Measurements from ENCODE around the gene TBPL1. TPM values are rescaled to one million over a fixed set of nuclear protein-coding genes. Genes with fewer than 3 reads are reported as not detected.

TBPL1 gene
- polyA plus RNA-seq, 3 donors from 2014 or later, result 62.5 to 77.7 (median 67.1) TPM

DNA sequence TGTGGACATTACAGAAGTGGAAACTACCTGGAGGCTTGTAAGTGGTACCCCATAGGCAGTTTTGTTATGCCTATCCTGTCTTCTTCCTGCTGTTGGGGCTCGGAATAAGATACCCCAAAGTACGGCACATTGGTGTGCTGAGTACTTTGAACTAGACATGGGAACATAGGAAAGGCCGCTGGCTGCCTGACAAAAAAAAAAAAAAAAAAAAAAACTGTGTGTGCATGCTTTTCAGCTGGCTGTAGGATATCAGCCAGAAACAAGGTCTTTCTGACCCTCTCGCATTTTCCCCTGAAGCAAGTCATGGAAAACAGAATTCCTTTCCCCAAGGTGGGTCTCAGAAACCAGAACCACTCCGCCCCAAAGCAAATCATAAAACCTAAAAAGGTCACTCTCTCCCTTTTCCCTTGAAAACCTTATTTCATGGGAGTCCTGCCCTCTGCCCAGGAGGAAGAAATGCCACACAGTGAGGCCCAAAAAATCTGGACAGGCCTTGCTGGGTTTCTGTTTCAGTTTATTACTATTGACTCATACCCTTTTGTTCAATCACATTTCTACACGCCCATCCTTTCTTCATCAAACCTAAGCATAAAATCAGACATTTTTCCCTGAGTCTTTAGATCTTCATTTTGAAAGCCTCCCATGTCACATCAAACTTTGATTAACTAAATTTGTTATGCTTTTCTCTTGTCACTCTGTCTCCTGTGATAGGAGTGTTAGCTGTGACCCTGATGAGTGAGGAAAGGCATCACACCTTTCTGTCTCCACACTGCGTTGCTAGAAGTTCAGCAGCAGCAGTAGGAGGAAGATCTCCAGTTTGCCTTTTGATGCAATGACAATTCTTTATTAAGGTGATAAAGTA lies 82.2 kb downstream of the TBPL1 start:
- no peaks in the 10 kb centered on the region for H3K9me3 Mint-ChIP-seq
- H3K36me3 Mint-ChIP-seq, result no peaks in the 10 kb centered on the region
- peak overlapping the region in 1 of 6 donors; percentile 7 for H3K27ac Mint-ChIP-seq
- H3K4me1 Mint-ChIP-seq, result peaks cover 17 to 21% of the 10 kb centered on the region in 2 donors
- no peak for DNase-seq
- peaks cover 0 to 5% (median 4%) of the 10 kb centered on the region in 3 donors for H3K27me3 Mint-ChIP-seq (ENCODE audit: low read depth in 3 of 3)
- H3K4me3 Mint-ChIP-seq, result no peak overlapping the region

DNA sequence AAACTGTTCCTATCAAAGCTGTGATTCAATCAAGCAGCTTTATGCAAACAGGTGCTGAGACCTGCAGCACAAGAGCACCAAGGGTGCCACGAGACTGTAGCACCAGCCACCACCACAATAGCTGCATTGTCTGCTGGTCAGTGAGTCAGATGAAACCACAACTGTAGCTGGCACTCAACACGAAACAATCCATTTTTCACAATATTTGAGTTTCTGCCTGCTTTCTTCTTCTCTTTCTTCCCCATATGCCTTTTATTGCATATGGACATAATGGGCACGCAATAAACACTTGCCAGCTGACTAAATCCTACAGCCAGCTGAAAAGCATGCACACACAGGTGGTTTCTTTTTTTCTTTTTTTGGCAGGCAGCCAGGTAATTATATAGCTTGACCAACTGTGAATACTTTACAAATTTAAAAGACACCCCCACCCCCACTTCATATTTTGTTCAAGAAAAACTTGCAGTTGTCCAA lies 82.8 kb downstream of the TBPL1 start:
- no peak overlapping the region for H3K4me3 Mint-ChIP-seq
- no peaks in the 10 kb centered on the region for H3K9me3 Mint-ChIP-seq
- H3K27me3 Mint-ChIP-seq (ENCODE audit: low read depth in 3 of 3), result peaks cover 0 to 5% (median 4%) of the 10 kb centered on the region in 3 donors
- peaks cover 17 to 21% of the 10 kb centered on the region in 2 donors for H3K4me1 Mint-ChIP-seq
- DNase-seq, result no peak
- no peaks in the 10 kb centered on the region for H3K36me3 Mint-ChIP-seq
- H3K27ac Mint-ChIP-seq, result peak overlapping the region in 1 of 6 donors; percentile 7

DNA sequence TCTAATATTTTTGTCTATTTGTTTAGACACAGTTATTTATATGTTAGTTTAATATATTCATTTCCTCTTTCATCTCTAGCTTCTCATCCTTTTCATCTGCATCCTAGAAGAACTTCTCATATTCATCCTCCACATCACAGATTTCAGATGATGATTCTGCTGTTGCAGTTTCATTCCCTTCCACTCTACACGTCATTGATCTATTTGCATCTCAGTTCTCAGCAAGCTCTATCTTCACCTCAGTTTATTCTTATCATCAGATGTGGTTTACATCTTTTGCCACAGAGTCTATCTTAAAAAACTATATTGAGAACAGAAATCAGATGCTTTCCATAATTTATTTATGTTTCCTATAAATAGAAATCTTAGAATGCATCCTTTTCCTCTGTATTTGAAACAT lies 86.1 kb downstream of the TBPL1 start:
- no peaks in the 10 kb centered on the region for H3K36me3 Mint-ChIP-seq
- H3K27me3 Mint-ChIP-seq (ENCODE audit: low read depth in 3 of 3), result peaks cover 0 to 5% (median 4%) of the 10 kb centered on the region in 3 donors
- no peak overlapping the region for H3K27ac Mint-ChIP-seq
- no peaks in the 10 kb centered on the region for H3K9me3 Mint-ChIP-seq
- H3K4me3 Mint-ChIP-seq, result no peak overlapping the region
- no peak for DNase-seq
- peaks cover 17 to 21% of the 10 kb centered on the region in 2 donors for H3K4me1 Mint-ChIP-seq

Other genes with a start within 250 kb of the TBPL1 start
- not detected for gene TCF21, start 64.1 kb upstream of the TBPL1 start, polyA plus RNA-seq
- gene SLC2A12, start 99.4 kb downstream of the TBPL1 start, polyA plus RNA-seq, result under 1 TPM in 1 of 3 donors, not detected in 2; 0.06 TPM